Ovary (tissue), 3 donors: ENCODE measurements around the gene GRAP2.

Experiments
- EP300 ChIP-seq: sonication (generic); formaldehyde crosslinking; IDR thresholded peaks from one replicate; pipeline ENCODE4 v1.6.1; 2017; ENCODE audit warnings: antibody characterized with exemption
- TF ChIP-seq, protein P1 (sequence below), 3 donors: fragments of 450-650 bp in 2 of 3; fragments of 200-600 bp in 1 of 3; IDR thresholded peaks; one replicate each; pipeline versions ENCODE4 v1.5.1 to v1.8.0; 2016 to 2022; ENCODE audit warnings: antibody characterized with exemption in 3 of 3, mild to moderate bottlenecking in 1 of 3
- donor health status: DM: no; HTN: no; CAD: no.

- TF ChIP-seq, protein P1, sequence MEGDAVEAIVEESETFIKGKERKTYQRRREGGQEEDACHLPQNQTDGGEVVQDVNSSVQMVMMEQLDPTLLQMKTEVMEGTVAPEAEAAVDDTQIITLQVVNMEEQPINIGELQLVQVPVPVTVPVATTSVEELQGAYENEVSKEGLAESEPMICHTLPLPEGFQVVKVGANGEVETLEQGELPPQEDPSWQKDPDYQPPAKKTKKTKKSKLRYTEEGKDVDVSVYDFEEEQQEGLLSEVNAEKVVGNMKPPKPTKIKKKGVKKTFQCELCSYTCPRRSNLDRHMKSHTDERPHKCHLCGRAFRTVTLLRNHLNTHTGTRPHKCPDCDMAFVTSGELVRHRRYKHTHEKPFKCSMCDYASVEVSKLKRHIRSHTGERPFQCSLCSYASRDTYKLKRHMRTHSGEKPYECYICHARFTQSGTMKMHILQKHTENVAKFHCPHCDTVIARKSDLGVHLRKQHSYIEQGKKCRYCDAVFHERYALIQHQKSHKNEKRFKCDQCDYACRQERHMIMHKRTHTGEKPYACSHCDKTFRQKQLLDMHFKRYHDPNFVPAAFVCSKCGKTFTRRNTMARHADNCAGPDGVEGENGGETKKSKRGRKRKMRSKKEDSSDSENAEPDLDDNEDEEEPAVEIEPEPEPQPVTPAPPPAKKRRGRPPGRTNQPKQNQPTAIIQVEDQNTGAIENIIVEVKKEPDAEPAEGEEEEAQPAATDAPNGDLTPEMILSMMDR (IDR thresholded peaks at IDR 0.05): no peak
- no peak for TF ChIP-seq EP300
Measured at GRCh38 chr22:39979458-39979857, 78.6 kb downstream of the GRAP2 start.
